NCI-H128 (cell line): ENCODE measurements around the gene PKN2.
"Not testable (repeated sequence)": the region's sequence is repeated elsewhere in the genome, so short reads cannot be mapped to it uniquely, and the experiment has no call there.

Source experiments
- DNase-seq: peaks from one replicate; lab custom pipeline; 2025; ENCODE audit not compliant: unreplicated experiment; lab: John Stamatoyannopoulos, UW

The PKN2 gene

DNA sequence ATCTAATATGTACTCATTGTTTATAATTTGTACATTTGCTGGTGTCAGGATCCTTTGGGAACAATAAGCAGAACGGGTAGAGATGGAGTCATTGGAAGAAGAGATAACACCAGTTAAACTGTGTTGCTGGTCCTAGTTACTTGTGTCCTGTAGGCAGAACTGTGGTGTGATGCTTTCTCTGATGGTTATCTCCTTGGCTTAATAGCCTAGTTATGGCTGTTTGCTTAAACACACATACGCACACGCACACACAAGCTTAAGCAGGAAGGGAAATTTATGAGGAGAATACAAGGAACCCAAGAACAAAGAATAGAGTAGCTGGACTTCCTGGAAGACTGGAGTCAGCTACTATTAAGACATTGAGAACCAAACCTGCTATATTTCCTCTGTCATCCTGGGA, 5.7 kb upstream of the PKN2 start:
- no peak for DNase-seq

DNA sequence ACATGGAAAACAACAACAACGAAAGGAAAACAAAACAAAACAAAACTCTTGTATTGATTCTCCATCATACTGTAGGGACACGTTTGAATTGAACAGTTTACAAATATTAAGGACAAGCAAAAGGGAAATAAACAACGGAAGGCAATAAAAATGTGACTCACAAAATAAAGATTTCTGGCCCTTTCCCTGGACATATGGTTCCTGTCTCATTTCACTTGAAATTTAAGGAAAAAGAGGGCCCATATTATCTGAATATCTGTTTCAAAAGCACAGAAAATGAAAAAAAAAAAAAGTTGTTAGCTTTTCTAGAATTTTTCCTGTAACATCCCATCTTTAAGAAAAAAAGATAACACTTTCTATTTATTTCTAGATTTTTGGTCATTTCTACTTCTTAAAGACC, 3.6 kb upstream of the PKN2 start:
- no peak for DNase-seq

DNA sequence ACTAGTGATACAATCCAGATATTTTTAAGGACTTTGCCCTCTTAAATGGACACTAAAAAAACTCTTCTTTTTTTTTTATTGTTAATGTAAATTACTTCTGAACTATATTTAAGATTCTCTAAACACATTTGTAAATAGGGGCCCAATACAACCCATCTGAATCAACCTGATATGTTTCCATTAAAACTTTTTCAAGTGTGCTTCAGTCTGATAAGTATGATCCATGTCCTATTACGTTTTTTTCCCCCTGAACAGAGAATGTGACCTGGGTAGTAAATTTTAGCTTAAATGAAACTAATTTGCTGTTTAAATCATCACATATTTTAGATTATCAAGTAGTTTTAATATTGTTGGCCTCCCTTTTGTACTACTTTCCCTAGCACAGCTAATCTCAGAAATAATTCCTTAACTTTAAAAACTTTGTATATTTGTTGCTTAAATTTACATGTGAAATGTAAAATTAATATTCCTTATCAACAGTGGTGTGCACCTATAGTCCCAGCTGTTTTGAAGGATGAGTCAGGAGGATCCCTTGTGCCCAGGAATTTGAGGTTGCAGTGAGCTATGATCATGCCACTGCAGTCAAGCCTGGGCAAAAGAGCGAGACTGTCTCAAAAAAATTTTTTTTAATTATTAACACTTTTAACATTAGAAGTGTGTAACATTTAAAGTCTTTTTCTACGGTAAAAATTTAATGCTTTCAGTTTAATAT, 3.0 kb upstream of the PKN2 start:
- DNase-seq, result no peak

- DNase-seq, result peak; percentile 26
Measured at GRCh38 chr1:88684482-88685258, 597 bp downstream of the PKN2 start.

DNA sequence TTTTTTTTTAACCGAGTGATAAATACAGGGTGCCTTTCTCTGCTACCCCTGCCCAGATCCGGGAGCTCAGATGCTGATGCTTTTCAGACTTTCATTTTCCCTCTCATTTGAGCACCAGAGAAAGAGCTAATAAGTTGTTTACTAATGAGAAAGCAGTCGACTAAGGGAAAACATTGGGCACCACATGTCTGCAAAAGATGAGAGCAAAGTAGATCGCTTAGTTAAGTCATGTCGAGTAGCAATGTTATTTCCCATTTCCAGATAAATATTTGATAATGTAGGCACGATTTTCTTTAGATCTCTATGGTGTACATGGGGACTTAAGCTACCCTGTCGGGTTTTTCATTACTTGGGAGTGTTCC, 1.2 kb downstream of the PKN2 start:
- DNase-seq, result no peak

GRCh38 chr1:88691540-88691939, 7.5 kb downstream of the PKN2 start:
- DNase-seq, result no peak

GRCh38 chr1:88695781-88696180, 11.7 kb downstream of the PKN2 start:
- DNase-seq, result no peak

DNA sequence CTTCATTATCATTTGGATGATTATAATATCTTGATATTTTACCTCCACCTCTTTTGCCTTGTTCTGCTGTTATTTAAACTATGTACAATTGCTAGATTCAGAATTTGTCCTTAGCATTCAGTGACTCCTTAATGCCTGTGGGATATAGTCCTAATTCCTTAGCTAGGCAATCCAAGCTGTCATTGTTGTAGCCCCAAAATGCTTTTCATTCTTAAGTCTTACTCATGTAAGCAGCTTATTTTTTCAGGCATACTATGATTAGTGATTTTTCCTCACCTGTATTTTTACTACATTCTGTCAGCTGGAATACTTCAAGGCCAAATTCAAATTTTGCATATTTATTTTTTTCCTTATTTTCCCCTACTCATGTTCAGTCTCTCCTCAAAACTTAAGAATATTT, 13.4 kb downstream of the PKN2 start:
- no peak for DNase-seq

GRCh38 chr1:88698140-88698539, 14.1 kb downstream of the PKN2 start:
- no peak for DNase-seq

DNA sequence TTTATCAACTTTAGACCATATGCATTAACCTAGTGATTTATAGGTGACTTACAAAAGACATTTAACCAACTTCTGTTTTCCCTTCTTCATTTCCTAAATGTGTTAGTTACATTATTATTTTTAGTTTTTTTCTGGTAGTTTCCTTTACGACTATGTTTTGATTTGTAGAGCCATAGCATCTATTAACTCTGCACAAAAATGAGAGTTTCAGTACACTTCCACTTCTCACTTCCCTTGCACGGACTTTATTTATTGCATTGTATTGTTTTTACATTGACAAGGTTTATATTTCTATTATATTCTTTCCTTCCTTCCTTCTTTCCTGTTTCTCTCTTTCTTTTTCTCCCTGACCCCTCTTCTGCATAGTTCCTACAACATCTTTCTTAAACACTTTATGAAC, 14.7 kb downstream of the PKN2 start:
- DNase-seq, result no peak

GRCh38 chr1:88700425-88701013, 16.4 kb downstream of the PKN2 start:
- DNase-seq, result no peak

GRCh38 chr1:88701275-88701674, 17.2 kb downstream of the PKN2 start:
- DNase-seq, result no peak

DNA sequence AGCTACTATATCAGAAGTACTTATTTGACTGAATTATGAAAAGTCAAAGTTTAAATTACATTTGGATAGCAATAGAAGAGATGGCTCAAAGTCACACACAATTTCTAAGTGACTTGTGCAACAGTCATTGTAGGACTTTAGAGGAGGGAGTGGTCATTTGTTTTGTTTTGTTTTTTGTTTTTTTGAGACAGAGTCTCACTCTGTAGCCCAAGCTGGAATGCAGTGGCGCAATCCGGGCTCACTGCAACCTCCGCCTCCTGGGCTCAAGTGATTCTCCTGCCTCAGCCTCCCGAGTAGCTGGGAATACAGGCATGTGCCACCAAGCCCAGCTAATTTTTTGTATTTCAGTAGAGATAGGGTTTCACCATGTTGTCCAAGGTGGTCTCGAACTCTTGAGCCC, 17.7 kb downstream of the PKN2 start:
- not testable (repeated sequence) for DNase-seq

DNA sequence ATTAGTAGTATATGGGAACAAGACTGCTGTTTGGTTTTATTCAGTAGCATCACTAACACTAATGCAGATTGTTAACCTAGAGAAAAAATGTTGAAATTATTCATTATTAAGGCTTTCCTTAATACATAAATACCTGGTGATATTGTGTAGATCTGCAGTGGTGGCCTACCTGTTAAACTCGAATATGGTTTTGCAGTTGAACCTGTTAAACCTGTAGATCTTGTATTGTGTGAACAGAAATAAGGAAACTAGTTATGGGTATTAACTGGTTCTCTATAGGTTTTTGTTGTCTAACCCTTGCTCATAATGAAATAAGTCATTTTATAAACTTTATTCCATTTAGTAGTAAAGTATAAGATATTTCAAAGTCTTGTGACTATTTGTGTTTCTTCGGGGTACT, 23.9 kb downstream of the PKN2 start:
- no peak for DNase-seq

GRCh38 chr1:88712907-88713306, 28.8 kb downstream of the PKN2 start:
- not testable (repeated sequence) for DNase-seq

DNA sequence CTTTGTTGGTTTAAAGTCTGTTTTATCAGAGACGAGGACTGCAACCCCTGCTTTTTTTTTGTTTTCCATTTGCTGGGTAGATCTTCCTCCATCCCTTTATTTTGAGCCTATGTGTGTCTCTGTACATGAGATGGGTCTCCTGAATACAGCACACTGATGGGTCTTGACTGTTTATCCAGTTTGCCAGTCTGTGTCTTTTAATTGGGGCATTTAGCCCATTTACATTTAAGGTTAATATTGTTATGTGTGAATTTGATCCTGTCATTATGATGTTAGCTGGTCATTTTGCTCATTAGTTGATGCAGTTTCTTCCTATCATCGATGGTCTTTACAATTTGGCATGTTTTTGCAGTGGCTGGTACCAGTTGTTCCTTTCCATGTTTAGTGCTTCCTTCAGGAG, 32.5 kb downstream of the PKN2 start:
- not testable (repeated sequence) for DNase-seq

DNA sequence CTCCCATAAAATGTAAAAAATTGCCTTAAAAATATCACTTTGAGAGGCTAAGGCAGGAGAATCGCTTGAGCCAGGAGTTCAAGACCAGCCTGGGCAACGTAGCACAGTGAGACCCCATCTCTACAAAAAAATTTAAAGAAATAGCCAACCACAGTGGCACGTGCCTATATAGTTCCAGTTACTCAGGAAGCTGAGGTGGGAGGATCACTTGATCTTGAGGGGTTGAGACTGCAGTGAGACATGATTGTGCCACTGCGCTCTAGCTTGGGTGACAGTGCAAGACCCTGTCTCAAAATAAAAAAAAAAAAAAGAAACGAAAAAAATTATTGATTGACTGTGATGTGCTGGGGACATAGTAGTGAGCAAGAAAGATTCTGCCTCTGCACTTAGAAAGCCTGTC, 38.4 kb downstream of the PKN2 start:
- DNase-seq, result no peak

GRCh38 chr1:88726697-88727096, 42.6 kb downstream of the PKN2 start:
- no peak for DNase-seq

DNA sequence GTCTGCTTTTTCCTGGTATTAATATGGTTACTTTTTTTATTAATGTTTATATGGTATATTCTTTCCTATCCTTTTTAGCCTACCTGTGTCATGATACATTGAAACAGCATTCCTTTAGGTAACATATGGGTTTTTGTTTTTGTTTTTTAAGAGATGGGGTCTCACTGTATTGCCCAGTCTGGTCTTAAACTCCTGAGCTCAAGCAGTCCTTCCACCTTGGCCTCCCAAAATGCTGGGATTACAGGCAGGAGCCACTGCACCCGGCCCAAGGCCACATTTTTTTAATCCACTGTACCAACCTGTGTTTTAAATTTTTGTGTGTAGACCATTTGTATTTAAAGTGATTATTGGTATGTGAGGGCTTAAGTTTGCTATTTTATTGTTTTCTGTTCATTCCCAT, 43.1 kb downstream of the PKN2 start:
- no peak for DNase-seq

- no peak for DNase-seq
Measured at GRCh38 chr1:88729297-88729696, 45.2 kb downstream of the PKN2 start.

DNA sequence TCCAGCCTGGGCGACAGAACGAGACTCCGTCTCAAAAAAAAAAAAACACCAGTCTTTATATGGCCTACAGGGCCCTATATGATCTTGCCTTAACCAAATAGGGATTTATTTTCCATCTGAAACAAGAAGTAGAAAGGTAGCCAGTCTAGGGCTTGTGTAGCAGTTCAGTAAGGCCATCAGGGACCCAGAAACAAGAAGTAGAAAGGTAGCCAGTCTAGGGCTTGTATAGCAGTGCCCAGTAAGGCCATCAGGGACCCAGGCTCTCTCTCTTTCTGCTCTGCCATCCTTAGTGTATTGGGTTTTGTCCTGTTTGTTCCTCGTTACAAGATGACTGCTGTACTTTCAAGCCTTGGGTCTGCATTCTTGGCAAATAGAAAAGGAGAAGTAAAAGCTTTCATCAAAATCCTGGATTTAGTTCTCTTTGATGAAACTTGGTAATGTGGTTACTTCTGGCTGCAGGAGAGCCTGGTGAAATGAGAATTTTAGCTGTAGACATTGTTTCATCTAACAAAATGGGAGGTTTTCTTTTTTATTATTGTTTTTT, 46.1 kb downstream of the PKN2 start:
- no peak for DNase-seq

GRCh38 chr1:88730995-88731394, 46.9 kb downstream of the PKN2 start:
- no peak for DNase-seq
